HEK293 (cell line): Measurements from ENCODE around the gene DDX54.

Source experiments
- CTCF ChIA-PET: fragments of 350-600 bp; formaldehyde crosslinking; extraction: SDS; loops from one replicate; lab custom pipeline; 2021; ENCODE audit warnings: antibody characterized with exemption; lab: Yijun Ruan, JAX
- POLR2A ChIA-PET: fragments of 300-600 bp; formaldehyde crosslinking; extraction: SDS; loops from one replicate; lab custom pipeline; 2020; ENCODE audit warnings: antibody characterized with exemption, inconsistent platforms; lab: Yijun Ruan, JAX
- H3K27ac ChIP-seq: fragments of 200-500 bp; sonication (Bioruptor generic); 2 replicates; pipeline ENCODE4 v1.5.1; 2014; ENCODE audit warnings: low read depth, low read length, control low read depth, inconsistent platforms; ENCODE audit errors: extremely low read depth
- H3K36me3 ChIP-seq, 2 experiments: fragments of 200-500 bp in 1 of 2; sonication (Bioruptor generic) in 1 of 2; 1 replicate in 1 of 2; 2 replicates in 1 of 2; pipeline ENCODE4 v1.5.1; 2014 to 2017; ENCODE audit warnings: inconsistent platforms in 2 of 2, low read length in 2 of 2; ENCODE audit not compliant: control insufficient read depth in 2 of 2, insufficient read depth in 1 of 2
- H3K4me1 ChIP-seq: fragments of 200-500 bp; sonication (Bioruptor generic); 2 replicates; pipeline ENCODE4 v1.5.1; 2014; ENCODE audit warnings: mild to moderate bottlenecking, low read length, inconsistent platforms; ENCODE audit not compliant: control insufficient read depth, insufficient read depth
- H3K4me3 ChIP-seq: 2 replicates; pipeline ENCODE4 v1.5.1; 2011; ENCODE audit warnings: low read depth, mild to moderate bottlenecking, control low read depth, low read length, moderate library complexity
- H3K9me3 ChIP-seq: fragments of 200-500 bp; sonication (Bioruptor generic); 2 replicates; pipeline ENCODE4 v1.5.1; 2014; ENCODE audit warnings: low read depth, low read length, inconsistent platforms; ENCODE audit not compliant: control insufficient read depth, insufficient read depth
- HOXC10 ChIP-seq: sonication (generic); formaldehyde crosslinking; IDR thresholded peaks from 2 replicates; pipeline ENCODE4 v1.8.1; 2023; ENCODE audit warnings: mild to moderate bottlenecking, missing genetic modification reagents
- SCRT1 ChIP-seq: fragments of 450-650 bp; formaldehyde crosslinking; IDR thresholded peaks from 2 replicates; pipeline ENCODE4 v1.5.1; 2016; ENCODE audit warnings: missing biosample characterization, missing genetic modification characterization, borderline replicate concordance
- SCRT2 ChIP-seq: fragments of 450-650 bp; formaldehyde crosslinking; IDR thresholded peaks from 2 replicates; pipeline ENCODE4 v1.5.1; 2016; ENCODE audit warnings: missing biosample characterization, missing genetic modification characterization
- SP3 ChIP-seq: fragments of 450-650 bp; formaldehyde crosslinking; IDR thresholded peaks from 2 replicates; pipeline ENCODE4 v1.5.1; 2016; ENCODE audit warnings: missing biosample characterization, missing genetic modification characterization
- ZFHX2 ChIP-seq: fragments of 450-650 bp; formaldehyde crosslinking; conservative IDR thresholded peaks from 2 replicates; pipeline ENCODE4 v1.5.1; 2016; ENCODE audit warnings: missing biosample characterization, missing genetic modification characterization
- ZFP3 ChIP-seq: fragments of 450-650 bp; formaldehyde crosslinking; IDR thresholded peaks from 2 replicates; pipeline ENCODE4 v1.5.1; 2016; ENCODE audit warnings: low read depth, missing biosample characterization, missing genetic modification characterization
- ZIC2 ChIP-seq: fragments of 450-650 bp; formaldehyde crosslinking; IDR thresholded peaks from 2 replicates; pipeline ENCODE4 v1.5.1; 2016; ENCODE audit warnings: missing biosample characterization, missing genetic modification characterization
- ZNF133 ChIP-seq: fragments of 450-650 bp; formaldehyde crosslinking; IDR thresholded peaks from 2 replicates; pipeline ENCODE4 v1.5.1; 2016; ENCODE audit warnings: missing biosample characterization, missing genetic modification characterization
- ZNF138 ChIP-seq: fragments of 450-650 bp; formaldehyde crosslinking; IDR thresholded peaks from 2 replicates; pipeline ENCODE4 v1.5.1; 2016; ENCODE audit warnings: missing biosample characterization, missing genetic modification characterization, borderline replicate concordance
- ZNF140 ChIP-seq: fragments of 450-650 bp; formaldehyde crosslinking; IDR thresholded peaks from 2 replicates; pipeline ENCODE4 v1.5.1; 2016; ENCODE audit warnings: missing biosample characterization, missing genetic modification characterization
- ZNF174 ChIP-seq: fragments of 450-650 bp; formaldehyde crosslinking; IDR thresholded peaks from 2 replicates; pipeline ENCODE4 v1.5.0; 2017; ENCODE audit warnings: missing biosample characterization, mild to moderate bottlenecking, missing genetic modification characterization
- ZNF202 ChIP-seq: fragments of 450-650 bp; formaldehyde crosslinking; IDR thresholded peaks from 2 replicates; pipeline ENCODE4 v1.5.1; 2016; ENCODE audit warnings: missing biosample characterization, missing genetic modification characterization, borderline replicate concordance
- ZNF23 ChIP-seq: fragments of 450-650 bp; formaldehyde crosslinking; IDR thresholded peaks from 2 replicates; pipeline ENCODE4 v1.5.1; 2016; ENCODE audit warnings: missing biosample characterization, missing genetic modification characterization, borderline replicate concordance
- ZNF248 ChIP-seq: fragments of 450-650 bp; formaldehyde crosslinking; IDR thresholded peaks from 2 replicates; pipeline ENCODE4 v1.5.1; 2017; ENCODE audit warnings: missing biosample characterization, missing genetic modification characterization
- ZNF266 ChIP-seq: fragments of 450-650 bp; formaldehyde crosslinking; IDR thresholded peaks from 2 replicates; pipeline ENCODE4 v1.5.1; 2016; ENCODE audit warnings: missing biosample characterization, missing genetic modification characterization, low read depth
- ZNF280D ChIP-seq: fragments of 450-650 bp; formaldehyde crosslinking; IDR thresholded peaks from 2 replicates; pipeline ENCODE4 v1.5.1; 2016; ENCODE audit warnings: missing biosample characterization, missing genetic modification characterization
- ZNF350 ChIP-seq: fragments of 450-650 bp; formaldehyde crosslinking; IDR thresholded peaks from 2 replicates; pipeline ENCODE4 v1.5.0; 2017; ENCODE audit warnings: missing biosample characterization, mild to moderate bottlenecking, missing genetic modification characterization
- ZNF426 ChIP-seq: fragments of 450-650 bp; formaldehyde crosslinking; IDR thresholded peaks from 2 replicates; pipeline ENCODE4 v1.5.1; 2017; ENCODE audit warnings: missing biosample characterization, missing genetic modification characterization, mild to moderate bottlenecking, inconsistent platforms, moderate library complexity
- ZNF473 ChIP-seq: fragments of 450-650 bp; formaldehyde crosslinking; IDR thresholded peaks from 2 replicates; pipeline ENCODE4 v1.5.1; 2017; ENCODE audit warnings: missing biosample characterization, missing genetic modification characterization
- ZNF488 ChIP-seq: fragments of 450-650 bp; formaldehyde crosslinking; IDR thresholded peaks from 2 replicates; pipeline ENCODE4 v1.5.1; 2016; ENCODE audit warnings: missing biosample characterization, missing genetic modification characterization
- ZNF510 ChIP-seq: fragments of 450-650 bp; formaldehyde crosslinking; IDR thresholded peaks from 2 replicates; pipeline ENCODE4 v1.5.1; 2018; ENCODE audit warnings: mild to moderate bottlenecking, missing genetic modification characterization, missing biosample characterization; ENCODE audit not compliant: insufficient replicate concordance
- ZNF514 ChIP-seq: fragments of 450-650 bp; formaldehyde crosslinking; IDR thresholded peaks from 2 replicates; pipeline ENCODE4 v1.5.1; 2016; ENCODE audit warnings: missing biosample characterization, missing genetic modification characterization
- ZNF530 ChIP-seq: fragments of 450-650 bp; formaldehyde crosslinking; IDR thresholded peaks from 2 replicates; pipeline ENCODE4 v1.5.1; 2016; ENCODE audit warnings: low read depth, missing biosample characterization, missing genetic modification characterization
- ZNF548 ChIP-seq: fragments of 450-650 bp; formaldehyde crosslinking; IDR thresholded peaks from 2 replicates; pipeline ENCODE4 v1.5.1; 2016; ENCODE audit warnings: missing biosample characterization, missing genetic modification characterization
- ZNF561 ChIP-seq: fragments of 450-650 bp; IDR thresholded peaks from 2 replicates; pipeline ENCODE4 v1.5.1; 2018; ENCODE audit warnings: missing biosample characterization, missing genetic modification characterization, borderline replicate concordance
- ZNF621 ChIP-seq: fragments of 450-650 bp; formaldehyde crosslinking; IDR thresholded peaks from 2 replicates; pipeline ENCODE4 v1.5.1; 2017; ENCODE audit warnings: missing biosample characterization, missing genetic modification characterization
- ZNF677 ChIP-seq: fragments of 450-650 bp; IDR thresholded peaks from 2 replicates; pipeline ENCODE4 v1.5.0; 2018; ENCODE audit warnings: missing biosample characterization, mild to moderate bottlenecking, missing genetic modification characterization, moderate library complexity
- ZNF707 ChIP-seq: fragments of 450-650 bp; formaldehyde crosslinking; IDR thresholded peaks from 2 replicates; pipeline ENCODE4 v1.5.1; 2016; ENCODE audit warnings: missing biosample characterization, missing genetic modification characterization
- ZNF837 ChIP-seq: fragments of 450-650 bp; formaldehyde crosslinking; IDR thresholded peaks from 2 replicates; pipeline ENCODE4 v1.5.1; 2016; ENCODE audit warnings: missing biosample characterization, missing genetic modification characterization
- ZSCAN5A ChIP-seq: fragments of 450-650 bp; formaldehyde crosslinking; IDR thresholded peaks from 2 replicates; pipeline ENCODE4 v1.5.1; 2016; ENCODE audit warnings: missing biosample characterization, missing genetic modification characterization

The DDX54 gene

GRCh38 chr12:113181975-113182374, 3.3 kb downstream of the DDX54 start:
- Histone ChIP-seq H3K9me3 (no peaks in the 10 kb centered on the region), H3K36me3 (peaks cover 27 to 62% of the 10 kb centered on the region in 2 experiments), H3K27ac (no peak overlapping the region), H3K4me3 (no peak overlapping the region), H3K4me1 (peaks cover 3% of the 10 kb centered on the region; the same call in 1 of the 2 replicates)
- ChIA-PET CTCF (no interaction called here), POLR2A (no interaction called here)
- no peak for TF ChIP-seq ZSCAN5A (tag by site-specific recombination)
- no peak for TF ChIP-seq ZNF514
- no peak for TF ChIP-seq ZNF707 (tag by site-specific recombination)
- TF ChIP-seq ZIC2 = no peak
- TF ChIP-seq ZNF530 (tag by site-specific recombination) = no peak
- TF ChIP-seq ZNF621 (tag by site-specific recombination) = no peak
- no peak for TF ChIP-seq ZNF23 (tag by site-specific recombination)
- TF ChIP-seq ZNF140 (tag by site-specific recombination) = no peak
- no peak for TF ChIP-seq SCRT1 (tag by site-specific recombination)
- no peak for TF ChIP-seq ZNF202 (tag by site-specific recombination)
- no peak for TF ChIP-seq ZNF837 (tag by site-specific recombination)
- TF ChIP-seq ZNF677 = no peak

GRCh38 chr12:113180333-113180732, 4.9 kb downstream of the DDX54 start:
- Histone ChIP-seq H3K4me3 (no peak overlapping the region), H3K27ac (no peak overlapping the region), H3K4me1 (no peaks in the 10 kb centered on the region; the same call in 1 of the 2 replicates)
- CTCF ChIA-PET = interaction anchor here (0.6 to 1.0 kb wide), 3 partner anchors 174 to 260 kb away, joined by 3 to 6 read pairs (median 3); no protein-coding TSS in a partner anchor
- no peak for TF ChIP-seq ZNF488 (tag by site-specific recombination)
- TF ChIP-seq ZFHX2 (tag by site-specific recombination) = no peak
- TF ChIP-seq, all 188 proteins: peak for 0
- POLR2A ChIA-PET = no interaction called here
- Histone ChIP-seq H3K9me3 (no peaks in the 10 kb centered on the region), H3K36me3 (peaks cover 37 to 65% of the 10 kb centered on the region in 2 experiments)

- Histone ChIP-seq H3K4me3 (no peak overlapping the region), H3K36me3 (peaks cover 40 to 76% of the 10 kb centered on the region in 2 experiments), H3K4me1 (no peaks in the 10 kb centered on the region; the same call in 1 of the 2 replicates), H3K27ac (no peak overlapping the region), H3K9me3 (no peaks in the 10 kb centered on the region)
- POLR2A ChIA-PET = no interaction called here
- CTCF ChIA-PET = interaction anchor here (0.6 to 1.5 kb wide), 2 partner anchors 10 to 128 kb away, joined by 3 read pairs; no protein-coding TSS in a partner anchor
- TF ChIP-seq ZNF280D (tag by site-specific recombination) (no peak), ZNF138 (tag by site-specific recombination) (no peak), ZNF510 (tag by site-specific recombination) (no peak), ZNF266 (tag by site-specific recombination) (no peak), ZFP3 (no peak), SCRT2 (tag by site-specific recombination) (no peak), ZNF350 (tag by site-specific recombination) (no peak), ZNF248 (tag by site-specific recombination) (no peak), HOXC10 (CRISPR knock-in tag) (no peak), ZNF174 (tag by site-specific recombination) (no peak), ZNF426 (no peak), ZNF548 (tag by site-specific recombination) (no peak), SP3 (tag by site-specific recombination) (no peak), ZNF473 (no peak), ZNF133 (tag by site-specific recombination) (no peak), ZNF561 (no peak)
Measured at GRCh38 chr12:113179023-113179422, 6.3 kb downstream of the DDX54 start.
